Bronchial epithelial cell (primary cell): ENCODE results near the gene SAG. TPM values are rescaled to one million over a fixed set of nuclear protein-coding genes. Genes with fewer than 3 reads are reported as not detected.

Experiments
- DNase-seq: peaks from one replicate; pipeline ENCODE4 v3.0.0-alpha.2; 2010; ENCODE audit warnings: low read depth
- FAIRE-seq: peaks from 2 replicates; lab custom pipeline; 2011; peaks lifted over from hg19 to GRCh38; lab: Jason Lieb, UNC
- H3K27me3 ChIP-seq: 2 replicates; pipeline ENCODE4 v1.5.1; 2011; ENCODE audit warnings: low read length; ENCODE audit not compliant: control insufficient read depth, insufficient read depth
- H3K36me3 ChIP-seq: 2 replicates; pipeline ENCODE4 v1.5.1; 2011; ENCODE audit warnings: low read length; ENCODE audit not compliant: control insufficient read depth, insufficient read depth
- H3K4me3 ChIP-seq: 2 replicates; pipeline ENCODE4 v1.5.1; 2011; ENCODE audit warnings: mild to moderate bottlenecking, low read depth, low read length, control low read depth
- CTCF ChIP-seq: IDR thresholded peaks from 2 replicates; pipeline ENCODE4 v1.5.1; 2011; ENCODE audit warnings: mild to moderate bottlenecking, moderate library complexity, low read length, control low read depth, inconsistent platforms; ENCODE audit not compliant: insufficient read depth, severe bottlenecking
- total RNA-seq: library from RNA; depleted of rRNA; stranded (reverse); fragments of >200 nt; gene quantifications from 2 replicates; pipeline ENCODE4 v1.2.1, GENCODE V29; 2014

Gene SAG
- total RNA-seq, 1 donor from 2014 or later = not detected

GRCh38 chr2:233358335-233358734, 50.7 kb downstream of the SAG start:
- DNase-seq = no peak
- no peak for TF ChIP-seq CTCF

GRCh38 chr2:233358947-233359346, 51.3 kb downstream of the SAG start:
- FAIRE-seq (no peak), DNase-seq (no peak)
- no peaks in the 10 kb centered on the region for H3K27me3 ChIP-seq
- H3K4me3 ChIP-seq = no peak overlapping the region
- no peaks in the 10 kb centered on the region for H3K36me3 ChIP-seq
- TF ChIP-seq CTCF = no peak

More at GRCh38 chr2:233358335-233358734, 50.7 kb downstream of the SAG start:
- Histone ChIP-seq H3K4me3 (no peak overlapping the region), H3K36me3 (no peaks in the 10 kb centered on the region), H3K27me3 (no peaks in the 10 kb centered on the region)
- FAIRE-seq = no peak

- Histone ChIP-seq H3K36me3 (no peaks in the 10 kb centered on the region), H3K4me3 (no peak overlapping the region), H3K27me3 (no peaks in the 10 kb centered on the region)
- FAIRE-seq (no peak), DNase-seq (no peak)
- no peak for TF ChIP-seq CTCF
Observed at GRCh38 chr2:233359823-233360222, 52.2 kb downstream of the SAG start.

- DNase-seq (no peak), FAIRE-seq (no peak)
- TF ChIP-seq CTCF = no peak
- no peaks in the 10 kb centered on the region for H3K27me3 ChIP-seq
- H3K4me3 ChIP-seq = no peak overlapping the region
- no peaks in the 10 kb centered on the region for H3K36me3 ChIP-seq
Observed at GRCh38 chr2:233360771-233361176, 53.2 kb downstream of the SAG start.

GRCh38 chr2:233361297-233361696, 53.7 kb downstream of the SAG start:
- FAIRE-seq (no peak), DNase-seq (no peak)
- Histone ChIP-seq H3K36me3 (no peaks in the 10 kb centered on the region), H3K27me3 (no peaks in the 10 kb centered on the region), H3K4me3 (no peak overlapping the region)
- no peak for TF ChIP-seq CTCF

GRCh38 chr2:233362742-233363141, 55.1 kb downstream of the SAG start:
- FAIRE-seq (no peak), DNase-seq (no peak)
- Histone ChIP-seq H3K27me3 (no peaks in the 10 kb centered on the region), H3K36me3 (no peaks in the 10 kb centered on the region), H3K4me3 (no peak overlapping the region)
- no peak for TF ChIP-seq CTCF
